HG02623 (cell line): ENCODE measurements around the gene JMJD7.
A peak's percentile ranks its signal among the peaks of the same experiment; 100 is the strongest.

Source experiments
- ATAC-seq: cut with Tn5 transposase; IDR thresholded peaks from one replicate; pipeline ENCODE4 v1.9.1; 2021; ENCODE audit warnings: moderate library complexity; ENCODE audit not compliant: unreplicated experiment

JMJD7 gene

DNA sequence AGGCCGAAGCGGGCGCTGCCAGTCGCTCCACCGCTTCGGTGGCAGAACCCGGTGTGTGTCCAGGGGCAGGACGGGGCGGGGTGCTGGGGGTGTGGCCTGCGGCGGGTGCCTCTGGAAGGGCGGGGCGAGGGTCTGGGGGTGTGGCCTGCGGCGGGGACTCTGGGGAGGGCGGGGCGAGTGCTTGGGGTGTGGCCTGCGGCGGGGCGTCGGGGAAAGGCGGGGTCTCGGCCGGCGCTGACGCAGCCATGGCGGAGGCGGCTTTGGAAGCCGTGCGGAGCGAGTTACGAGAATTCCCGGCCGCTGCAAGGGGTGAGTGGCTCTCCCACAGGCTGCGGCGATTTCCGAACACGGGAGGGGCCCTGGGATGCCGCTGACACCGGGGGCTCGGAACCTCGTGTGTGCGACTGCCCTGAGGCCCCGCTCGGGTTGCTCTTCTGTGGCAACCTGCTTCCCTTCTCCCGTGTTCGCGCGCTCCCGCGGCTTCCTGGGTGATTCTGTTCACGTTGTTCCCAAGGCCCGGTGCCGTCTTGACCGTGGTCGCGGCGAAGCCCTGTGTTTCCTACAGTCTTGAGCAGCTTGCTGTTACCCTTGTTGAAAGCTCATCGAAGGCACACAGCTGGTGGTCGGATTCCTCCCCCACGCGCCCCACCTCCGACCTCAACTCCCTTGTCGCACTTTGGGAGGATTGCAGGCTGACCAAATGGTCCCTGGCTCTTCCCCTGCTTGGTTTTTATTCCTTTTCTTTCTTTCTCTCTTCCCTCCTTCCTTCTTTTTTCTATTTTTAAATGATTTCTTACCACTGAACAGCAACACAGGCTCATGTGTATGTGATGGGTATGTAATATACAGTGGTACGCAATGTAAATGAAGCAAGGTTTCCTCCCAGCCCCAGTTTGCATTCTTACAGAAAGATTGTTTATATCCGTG lies at the start of gene JMJD7:
TSS of gene JMJD7 (plus strand) at position 213 of the 927 bp plus-strand sequence. CDS start at position 246, 33 bp downstream.
- ATAC-seq, result peak; percentile 56

DNA sequence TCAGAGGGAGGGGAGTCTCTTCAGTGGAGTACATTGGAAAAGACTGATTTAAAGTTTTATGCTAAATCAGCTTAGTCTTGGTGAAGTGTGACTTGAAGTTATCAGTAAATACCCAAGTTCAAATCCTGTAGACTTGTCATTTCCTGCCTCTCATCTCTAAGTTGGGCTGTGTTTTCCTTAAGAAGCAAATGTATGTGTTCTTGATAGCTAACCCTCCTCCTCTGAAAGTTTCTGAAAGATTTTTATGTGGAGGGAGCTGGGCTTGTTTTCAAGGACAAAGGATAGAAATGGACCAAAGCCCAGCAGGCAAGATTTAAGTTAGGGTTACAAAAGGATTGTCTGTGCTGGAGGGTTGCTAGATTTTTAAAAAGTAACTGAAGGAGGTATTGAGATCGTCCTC lies 49.4 kb upstream of the JMJD7 start:
- no peak for ATAC-seq

GRCh38 chr15:41779662-41780157 lies 48.2 kb upstream of the JMJD7 start:
- ATAC-seq, result no peak

- no peak for ATAC-seq
Observed at GRCh38 chr15:41780266-41780665, 47.6 kb upstream of the JMJD7 start.

GRCh38 chr15:41780727-41781126 lies 47.2 kb upstream of the JMJD7 start:
- ATAC-seq, result no peak

DNA sequence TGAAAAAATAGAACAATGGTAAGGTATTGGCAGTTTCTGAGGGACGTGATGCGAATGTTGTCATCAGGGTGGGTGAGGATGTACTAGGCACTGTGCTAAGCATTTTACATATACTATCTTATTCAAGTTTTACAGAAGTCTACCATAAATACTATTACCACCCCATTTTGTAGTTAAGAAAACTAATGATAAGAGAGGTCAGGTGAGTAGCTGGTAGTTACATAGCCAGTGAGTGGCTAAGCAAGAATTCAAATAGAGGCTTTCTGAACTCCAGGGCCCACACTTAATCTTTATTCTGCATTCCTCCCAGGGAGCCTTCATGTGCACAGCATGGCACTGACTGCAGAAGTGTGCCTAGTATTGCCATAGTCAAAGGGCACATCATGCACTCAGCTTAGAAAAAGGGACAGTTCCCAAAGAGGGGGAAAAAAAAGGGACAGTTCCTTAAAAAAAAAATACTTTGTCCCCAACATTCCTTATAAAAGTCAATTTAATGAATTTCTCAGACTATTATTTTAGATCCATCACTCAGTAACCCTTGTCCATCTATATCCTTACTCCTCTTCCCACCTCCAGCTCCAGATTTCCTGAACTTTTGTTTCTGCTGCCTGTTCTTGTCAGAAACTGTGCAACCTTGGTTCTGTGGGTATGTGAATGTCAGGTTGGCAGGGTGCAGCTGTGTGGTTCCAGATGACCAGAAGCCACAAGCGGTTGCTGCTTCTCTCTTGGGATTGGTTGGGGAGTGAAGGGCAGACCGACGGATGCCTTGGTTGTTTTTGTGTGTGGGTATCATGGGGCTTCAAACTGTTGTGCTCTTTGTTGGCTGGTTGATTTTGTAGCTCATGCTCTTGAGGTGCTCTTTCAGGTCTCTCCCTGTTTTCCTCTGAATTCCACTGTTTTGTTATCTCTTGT lies 45.3 kb upstream of the JMJD7 start:
- ATAC-seq, result no peak

GRCh38 chr15:41783296-41783695 lies 44.6 kb upstream of the JMJD7 start:
- no peak for ATAC-seq

DNA sequence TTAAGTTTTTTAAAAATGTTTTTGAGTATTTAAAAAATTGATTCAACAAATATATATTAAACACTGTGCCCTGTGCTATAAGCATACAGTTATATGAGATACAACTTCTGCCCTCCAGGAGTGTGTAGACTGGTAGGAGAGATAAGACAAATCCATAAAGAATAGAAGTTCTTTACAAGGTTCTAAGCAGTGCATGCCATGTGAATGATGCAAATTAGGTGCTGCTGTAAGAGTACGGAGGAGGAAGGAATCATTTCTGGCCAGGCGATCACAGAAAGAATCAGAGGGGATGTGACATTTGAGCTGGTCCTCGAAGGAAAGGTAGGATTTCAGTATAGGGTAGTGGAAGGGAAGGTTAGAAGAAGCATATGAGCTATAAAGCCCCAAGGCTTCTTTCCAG lies 39.6 kb upstream of the JMJD7 start:
- no peak for ATAC-seq

GRCh38 chr15:41789236-41789635 lies 38.7 kb upstream of the JMJD7 start:
- no peak for ATAC-seq

- no peak for ATAC-seq
Observed at GRCh38 chr15:41789662-41790061, 38.2 kb upstream of the JMJD7 start.

GRCh38 chr15:41790169-41790568 lies 37.7 kb upstream of the JMJD7 start:
- ATAC-seq, result no peak

- ATAC-seq, result no peak
Observed at GRCh38 chr15:41790756-41791546, 36.9 kb upstream of the JMJD7 start.

DNA sequence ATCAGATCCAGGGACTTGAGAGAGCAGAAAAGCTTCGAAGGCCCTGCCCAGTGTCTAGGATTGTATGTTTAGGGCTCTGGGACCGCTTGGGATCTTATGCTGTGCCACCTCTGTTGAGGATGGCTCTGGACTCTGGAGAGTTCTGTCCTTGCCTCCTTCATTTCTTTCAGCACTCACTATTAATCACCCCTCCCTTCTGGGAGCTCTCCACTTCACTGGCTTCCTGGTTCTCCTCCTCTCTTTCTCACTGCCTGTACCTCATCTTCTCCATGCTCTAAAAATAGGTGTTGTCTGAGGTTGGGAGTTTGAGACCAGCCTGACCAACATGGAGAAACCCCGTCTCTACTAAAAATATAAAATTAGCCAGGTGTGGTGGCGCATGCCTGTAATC lies 36.4 kb upstream of the JMJD7 start:
- no peak for ATAC-seq

DNA sequence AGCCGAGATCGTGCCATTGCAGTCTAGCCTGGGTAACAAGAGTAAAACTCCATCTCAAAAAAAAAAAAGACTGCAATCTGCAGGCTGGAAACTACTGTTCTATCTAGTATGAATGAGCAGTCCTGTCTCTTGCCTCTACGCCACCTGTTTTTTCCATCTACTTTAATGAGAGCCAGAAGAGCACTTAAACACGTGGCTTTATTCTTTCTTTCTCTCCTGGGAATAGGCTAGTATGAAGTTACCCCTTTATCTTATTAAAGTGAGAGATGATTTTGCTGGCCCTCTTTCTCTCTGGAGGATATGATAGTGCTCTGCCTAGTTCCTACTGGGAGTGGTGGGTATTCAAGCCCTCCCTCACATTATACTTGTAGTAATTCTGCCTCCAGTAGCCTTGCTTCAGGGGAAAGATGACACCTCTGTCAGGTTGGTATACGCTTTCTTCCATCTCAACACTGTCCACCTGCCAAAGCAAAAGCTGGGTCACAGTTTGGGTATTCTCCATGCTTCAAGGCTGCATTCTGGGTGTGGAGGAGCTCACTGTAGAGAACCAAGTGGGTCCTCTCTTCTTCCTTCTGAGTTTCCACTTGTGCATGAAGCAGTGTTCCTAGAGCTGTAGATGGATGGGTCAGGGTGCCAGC lies 35.8 kb upstream of the JMJD7 start:
- ATAC-seq, result no peak

DNA sequence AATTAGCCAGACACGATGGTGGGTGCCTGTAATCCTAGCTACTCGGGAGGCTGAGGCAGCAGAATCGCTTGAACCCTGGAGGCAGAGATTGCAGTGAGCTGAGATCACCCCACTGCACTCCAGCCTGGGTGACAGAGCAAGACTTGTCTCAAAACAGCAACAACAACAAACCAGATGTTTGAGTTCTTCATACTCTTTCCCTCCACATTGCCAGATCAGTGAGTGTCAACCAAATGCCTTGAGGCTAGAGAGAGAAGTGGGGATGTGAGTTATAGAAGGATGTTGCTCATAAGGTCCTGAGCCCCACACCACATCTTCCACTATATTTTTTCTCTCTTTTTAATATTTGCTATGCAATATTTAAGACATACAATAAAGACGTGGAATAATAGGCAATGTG lies 33.8 kb upstream of the JMJD7 start:
- no peak for ATAC-seq

GRCh38 chr15:41795996-41796856 lies 31.7 kb upstream of the JMJD7 start:
- ATAC-seq, result no peak

GRCh38 chr15:41797201-41797944 lies 30.5 kb upstream of the JMJD7 start:
- ATAC-seq, result no peak

- no peak for ATAC-seq
Observed at GRCh38 chr15:41798607-41799487, 29.0 kb upstream of the JMJD7 start.
